H9 (cell line): ENCODE results near the gene SIRPD. TPM values are rescaled to one million over a fixed set of nuclear protein-coding genes. Genes with fewer than 3 reads are reported as not detected.

Experiments
- DNase-seq: peaks from one replicate; pipeline ENCODE4 v3.0.0-alpha.2; 2017
- H2AFZ ChIP-seq: one replicate; pipeline ENCODE4 v1.6.1; 2013; ENCODE audit warnings: mild to moderate bottlenecking, low read length, control low read depth, moderate library complexity
- H2AK5ac ChIP-seq: 2 replicates; pipeline ENCODE4 v1.6.1; 2013; ENCODE audit warnings: low read length, control low read depth, mixed read lengths; ENCODE audit not compliant: insufficient read length
- H2BK120ac ChIP-seq: one replicate; pipeline ENCODE4 v1.6.1; 2013; ENCODE audit warnings: low read depth, mild to moderate bottlenecking, low read length, control low read depth, inconsistent platforms; ENCODE audit not compliant: poor library complexity, severe bottlenecking
- H2BK12ac ChIP-seq: 2 replicates; pipeline ENCODE4 v1.6.1; 2013; ENCODE audit warnings: low read length, control low read depth, mixed read lengths, low read depth; ENCODE audit not compliant: insufficient read length
- H2BK15ac ChIP-seq: 2 replicates; pipeline ENCODE4 v1.6.1; 2013; ENCODE audit warnings: low read depth, low read length, control low read depth
- H2BK20ac ChIP-seq: one replicate; pipeline ENCODE4 v1.6.1; 2013; ENCODE audit warnings: low read depth, mild to moderate bottlenecking, low read length, control low read depth, inconsistent platforms; ENCODE audit not compliant: poor library complexity, severe bottlenecking
- H2BK5ac ChIP-seq: 2 replicates; pipeline ENCODE4 v1.6.1; 2013; ENCODE audit warnings: low read length, control low read depth, mixed read lengths; ENCODE audit not compliant: insufficient read length
- H3K14ac ChIP-seq: 2 replicates; pipeline ENCODE4 v1.6.1; 2013; ENCODE audit warnings: low read length, control low read depth; ENCODE audit not compliant: insufficient read depth
- H3K18ac ChIP-seq: 2 replicates; pipeline ENCODE4 v1.6.1; 2013; ENCODE audit warnings: low read depth, mild to moderate bottlenecking, mixed read lengths, low read length, control low read depth; ENCODE audit not compliant: insufficient read length
- H3K23ac ChIP-seq: 2 replicates; pipeline ENCODE4 v1.6.1; 2013; ENCODE audit warnings: low read length, control low read depth, mixed read lengths, low read depth; ENCODE audit not compliant: insufficient read length
- H3K23me2 ChIP-seq: 2 replicates; pipeline ENCODE4 v1.6.1; 2013; ENCODE audit warnings: low read depth, mild to moderate bottlenecking, mixed read lengths, low read length, control low read depth; ENCODE audit not compliant: insufficient read length, poor library complexity, severe bottlenecking
- H3K27ac ChIP-seq: 2 replicates; pipeline ENCODE4 v1.5.1; 2013; ENCODE audit warnings: low read length, control low read depth, mixed read lengths, low read depth; ENCODE audit not compliant: insufficient read length
- H3K27me3 ChIP-seq: 2 replicates; pipeline ENCODE4 v1.6.1; 2013; ENCODE audit warnings: low read length, control low read depth, inconsistent platforms; ENCODE audit not compliant: insufficient read depth
- H3K4ac ChIP-seq: 2 replicates; pipeline ENCODE4 v1.6.1; 2013; ENCODE audit warnings: low read depth, mild to moderate bottlenecking, control low read depth, inconsistent platforms, low read length, moderate library complexity
- H3K4me1 ChIP-seq: 2 replicates; pipeline ENCODE4 v1.6.1; 2013; ENCODE audit warnings: low read length, control low read depth, inconsistent platforms; ENCODE audit not compliant: insufficient read depth
- H3K4me2 ChIP-seq: 2 replicates; pipeline ENCODE4 v1.6.1; 2013; ENCODE audit warnings: low read length, control low read depth, mixed read lengths; ENCODE audit not compliant: insufficient read length, insufficient read depth
- H3K56ac ChIP-seq: 2 replicates; pipeline ENCODE4 v1.6.1; 2013; ENCODE audit warnings: low read depth, mild to moderate bottlenecking, mixed read lengths, low read length, control low read depth; ENCODE audit not compliant: insufficient read length
- H3K79me1 ChIP-seq: 2 replicates; pipeline ENCODE4 v1.6.1; 2013; ENCODE audit warnings: low read depth, mild to moderate bottlenecking, moderate library complexity, low read length, control low read depth, inconsistent platforms; ENCODE audit not compliant: insufficient read depth, poor library complexity, severe bottlenecking
- H3K79me2 ChIP-seq: 2 replicates; pipeline ENCODE4 v1.6.1; 2013; ENCODE audit warnings: low read length, control low read depth, inconsistent platforms; ENCODE audit not compliant: insufficient read depth
- H3K9ac ChIP-seq: 2 replicates; pipeline ENCODE4 v1.6.1; 2013; ENCODE audit warnings: low read length, control low read depth, mixed read lengths; ENCODE audit not compliant: insufficient read length; ENCODE audit errors: extremely low read depth
- H3K9me3 ChIP-seq: one replicate; pipeline ENCODE4 v1.6.1; 2013; ENCODE audit warnings: low read depth, low read length, inconsistent platforms; ENCODE audit not compliant: control insufficient read depth
- H3T11ph ChIP-seq: one replicate; pipeline ENCODE4 v1.6.1; 2013; ENCODE audit warnings: mild to moderate bottlenecking, low read length, control low read depth, inconsistent platforms
- H4K20me1 ChIP-seq: one replicate; pipeline ENCODE4 v1.6.1; 2013; ENCODE audit not compliant: control insufficient read depth, insufficient read length, insufficient read depth
- H4K5ac ChIP-seq: 2 replicates; pipeline ENCODE4 v1.6.1; 2013; ENCODE audit warnings: low read depth, mild to moderate bottlenecking, mixed read lengths, low read length, control low read depth; ENCODE audit not compliant: insufficient read length
- H4K8ac ChIP-seq: replicated peaks from 2 replicates; pipeline ENCODE4 v1.6.1; 2013; ENCODE audit warnings: low read length, control low read depth, mixed read lengths, low read depth; ENCODE audit not compliant: insufficient read length
- H4K91ac ChIP-seq: 2 replicates; pipeline ENCODE4 v1.6.1; 2013; ENCODE audit warnings: low read depth, mild to moderate bottlenecking, moderate library complexity, mixed read lengths, low read length, control low read depth; ENCODE audit not compliant: insufficient read length
- H3K27ac Mint-ChIP-seq, 3 experiments: 2 replicates in 2 of 3; 3 replicates in 1 of 3; pipeline ENCODE4 v1.8.0; 2020 to 2021; ENCODE audit warnings: mixed read lengths in 3 of 3, mild to moderate bottlenecking in 1 of 3, moderate library complexity in 1 of 3
- H3K27me3 Mint-ChIP-seq: 2 replicates; pipeline ENCODE4 v1.8.0; 2021; ENCODE audit warnings: low read depth, mild to moderate bottlenecking, moderate library complexity, mixed read lengths
- H3K36me3 Mint-ChIP-seq, 3 experiments: 2 replicates in 2 of 3; 3 replicates in 1 of 3; pipeline ENCODE4 v1.8.0; 2020 to 2021; ENCODE audit warnings: low read depth in 3 of 3, mixed read lengths in 3 of 3; ENCODE audit not compliant: insufficient read depth in 1 of 3
- H3K4me1 Mint-ChIP-seq, 2 experiments: 2 replicates each; pipeline ENCODE4 v1.8.0; 2020; ENCODE audit warnings: mixed read lengths in 2 of 2
- H3K4me3 Mint-ChIP-seq, 2 experiments: 2 replicates in 1 of 2; 3 replicates in 1 of 2; pipeline ENCODE4 v1.8.0; 2020 to 2021; ENCODE audit warnings: mild to moderate bottlenecking in 2 of 2, mixed read lengths in 2 of 2, moderate library complexity in 1 of 2
- H3K9me3 Mint-ChIP-seq, 2 experiments: 2 replicates in 1 of 2; 3 replicates in 1 of 2; pipeline ENCODE4 v1.8.0; 2020; ENCODE audit warnings: mild to moderate bottlenecking in 2 of 2, mixed read lengths in 2 of 2, moderate library complexity in 1 of 2
- CTCF ChIP-seq: fragments of 200-600 bp; sonication (generic); conservative IDR thresholded peaks from 3 replicates; pipeline ENCODE4 v1.8.0; 2021; ENCODE audit warnings: antibody characterized with exemption, mild to moderate bottlenecking
- WGBS: extraction: QIAGEN DNeasy Blood & Tissue Kit; methylation state at CpG from one replicate; pipeline ENCODE4 v1.1.7; 2013; ENCODE audit warnings: missing lambda C conversion rate, low lambda C conversion rate, mixed read lengths; ENCODE audit not compliant: insufficient read length; ENCODE audit errors: extremely low coverage; 5-methylcytosine and 5-hydroxymethylcytosine counted together
- total RNA-seq: library from RNA; stranded (reverse); gene quantifications from 2 replicates; pipeline ENCODE4 v1.2.1, GENCODE V29; 2021

The SIRPD gene
- total RNA-seq, 1 experiment from 2014 or later, result not detected

- Histone ChIP-seq H2BK120ac (no peak overlapping the region), H3K4me1 (no peaks in the 10 kb centered on the region), H3K18ac (no peak overlapping the region), H3K23me2 (no peaks in the 10 kb centered on the region), H2AFZ (no peak overlapping the region), H2BK15ac (no peak overlapping the region), H3K4me2 (no peak overlapping the region), H4K91ac (no peak overlapping the region), H4K5ac (no peak overlapping the region), H4K20me1 (no peaks in the 10 kb centered on the region), H3K14ac (no peak overlapping the region), H3K79me2 (no peaks in the 10 kb centered on the region), H3K27me3 (no peaks in the 10 kb centered on the region), H3K9me3 (no peaks in the 10 kb centered on the region), H3T11ph (no peak overlapping the region), H3K23ac (no peak overlapping the region), H4K8ac (no peak overlapping the region), H2AK5ac (no peak overlapping the region), H3K79me1 (no peaks in the 10 kb centered on the region), H2BK5ac (no peak overlapping the region), H3K9ac (no peak overlapping the region), H2BK12ac (no peak overlapping the region), H3K4ac (no peak overlapping the region), H3K27ac (no peak overlapping the region), H2BK20ac (no peak overlapping the region), H3K56ac (no peak overlapping the region)
- Mint-ChIP-seq H3K4me3 (no peak overlapping the region), H3K4me1 (no peaks in the 10 kb centered on the region), H3K27me3 (peaks cover 49% of the 10 kb centered on the region), H3K36me3 (no peaks in the 10 kb centered on the region), H3K9me3 (no peaks in the 10 kb centered on the region), H3K27ac (no peak overlapping the region)
- no peak for DNase-seq
- no peak for TF ChIP-seq CTCF
- no CpG with 5 or more reads among the region's 9 CpGs for WGBS
These were observed 66.8 kb downstream of the SIRPD start for GRCh38 chr20:1490643-1491195.
